ENCODE measurements around the gene C1orf74. TPM values are rescaled to one million over a fixed set of nuclear protein-coding genes. Genes with fewer than 3 reads are reported as not detected.

C1orf74 gene
- total RNA-seq, 1 experiment from 2014 or later = 5.7 TPM

DNA sequence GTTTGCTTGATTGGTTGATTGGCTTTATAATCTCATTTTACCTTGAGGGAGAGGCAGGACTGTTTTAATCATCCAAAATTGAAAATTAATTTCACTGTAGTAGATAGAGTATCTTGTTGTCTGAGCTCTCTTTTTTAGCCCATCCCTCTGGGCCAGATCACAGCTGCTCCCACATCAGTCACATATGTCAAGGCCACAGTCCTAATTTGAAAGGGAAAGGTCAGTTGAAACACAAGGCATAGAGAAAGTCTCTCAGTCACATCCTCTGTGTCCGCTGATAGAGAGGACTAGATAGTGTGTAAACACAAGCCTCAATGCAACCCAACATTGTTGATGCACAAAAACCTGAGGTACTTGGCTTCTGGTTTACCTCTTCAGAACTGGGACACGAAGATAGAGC is 6.8 kb downstream of the C1orf74 start:
- no peak overlapping the region for H2AFZ ChIP-seq (ENCODE audit: low read length)
- no peaks in the 10 kb centered on the region for H3K4me1 ChIP-seq (ENCODE audit: insufficient read depth, low read length)
- DNase-seq (no peak), ATAC-seq (no peak)
- H3K36me3 ChIP-seq (ENCODE audit: low read depth, low read length) = no peaks in the 10 kb centered on the region
- intact Hi-C loops (cut with micrococcal nuclease) = no loop called here
- BruUV-seq (replicated peaks) = no TSS peak
- H3K79me2 ChIP-seq (ENCODE audit: low read length) = peaks cover 3% of the 10 kb centered on the region; the same call in 1 of the 2 replicates
- no peak overlapping the region for H3K27ac ChIP-seq (ENCODE audit: low read length)
- no peaks in the 10 kb centered on the region for H3K27me3 ChIP-seq (ENCODE audit: low read length)
- TF ChIP-seq, protein P1, sequence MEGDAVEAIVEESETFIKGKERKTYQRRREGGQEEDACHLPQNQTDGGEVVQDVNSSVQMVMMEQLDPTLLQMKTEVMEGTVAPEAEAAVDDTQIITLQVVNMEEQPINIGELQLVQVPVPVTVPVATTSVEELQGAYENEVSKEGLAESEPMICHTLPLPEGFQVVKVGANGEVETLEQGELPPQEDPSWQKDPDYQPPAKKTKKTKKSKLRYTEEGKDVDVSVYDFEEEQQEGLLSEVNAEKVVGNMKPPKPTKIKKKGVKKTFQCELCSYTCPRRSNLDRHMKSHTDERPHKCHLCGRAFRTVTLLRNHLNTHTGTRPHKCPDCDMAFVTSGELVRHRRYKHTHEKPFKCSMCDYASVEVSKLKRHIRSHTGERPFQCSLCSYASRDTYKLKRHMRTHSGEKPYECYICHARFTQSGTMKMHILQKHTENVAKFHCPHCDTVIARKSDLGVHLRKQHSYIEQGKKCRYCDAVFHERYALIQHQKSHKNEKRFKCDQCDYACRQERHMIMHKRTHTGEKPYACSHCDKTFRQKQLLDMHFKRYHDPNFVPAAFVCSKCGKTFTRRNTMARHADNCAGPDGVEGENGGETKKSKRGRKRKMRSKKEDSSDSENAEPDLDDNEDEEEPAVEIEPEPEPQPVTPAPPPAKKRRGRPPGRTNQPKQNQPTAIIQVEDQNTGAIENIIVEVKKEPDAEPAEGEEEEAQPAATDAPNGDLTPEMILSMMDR (conservative IDR thresholded peaks at IDR 0.05; ENCODE audit: low read depth, low read length) = no peak
- no peak for TF ChIP-seq EZH2phosphoT487 (IDR thresholded peaks at IDR 0.05; ENCODE audit: borderline replicate concordance, low read length)
- TF ChIP-seq EZH2 (IDR thresholded peaks at IDR 0.05; ENCODE audit: low read length, unreplicated experiment) = no peak
- no peak overlapping the region for H3K4me2 ChIP-seq (ENCODE audit: low read length)
- ChIA-PET CTCF (interaction anchor here (0.8 kb wide), 1 partner anchor 29 kb away, joined by 4 read pairs; no protein-coding TSS in a partner anchor), POLR2A (ENCODE audit: unreplicated experiment) (no interaction called here)
- H4K20me1 ChIP-seq (ENCODE audit: low read length) = no peaks in the 10 kb centered on the region
- no peaks in the 10 kb centered on the region for H3K9me2 ChIP-seq (replicated peaks; ENCODE audit: low read length)
- no peak overlapping the region for H3K9ac ChIP-seq (ENCODE audit: low read length)
- H3K9me3 ChIP-seq (ENCODE audit: low read length) = no peaks in the 10 kb centered on the region
- no peak overlapping the region for H3K4me3 ChIP-seq (ENCODE audit: low read length)
- H3F3A ChIP-seq (ENCODE audit: low read length, unreplicated experiment) = no peaks in the 10 kb centered on the region

DNA sequence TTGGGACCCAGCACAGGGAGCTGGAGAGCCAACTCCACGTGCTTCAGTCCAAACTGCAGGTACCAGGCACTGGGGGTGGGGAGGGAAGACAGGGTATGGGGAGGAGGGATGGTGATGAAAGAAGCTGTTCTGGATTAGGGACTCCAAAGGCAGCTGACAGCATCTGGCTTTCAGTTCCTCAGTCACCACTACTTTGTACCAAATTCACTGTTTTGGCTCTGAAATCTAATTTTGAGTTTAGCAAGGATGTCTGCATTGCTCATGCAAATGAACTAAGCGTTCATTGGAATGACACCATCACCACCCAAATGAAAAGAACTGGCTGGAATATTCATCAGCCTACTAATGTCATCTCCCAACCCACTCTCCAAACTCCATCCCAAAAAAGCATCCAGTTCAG is 8.7 kb downstream of the C1orf74 start:
- H2AFZ ChIP-seq (ENCODE audit: low read length) = no peak overlapping the region
- H3K4me1 ChIP-seq (ENCODE audit: insufficient read depth, low read length) = no peaks in the 10 kb centered on the region
- ATAC-seq = no peak
- no peak overlapping the region for H3K27ac ChIP-seq (ENCODE audit: low read length)
- TF ChIP-seq, protein P1 (conservative IDR thresholded peaks at IDR 0.05; ENCODE audit: low read depth, low read length) = no peak
- TF ChIP-seq EZH2phosphoT487 (IDR thresholded peaks at IDR 0.05; ENCODE audit: borderline replicate concordance, low read length) = no peak
- intact Hi-C loops (cut with micrococcal nuclease) = no loop called here
- ChIA-PET POLR2A (ENCODE audit: unreplicated experiment) (interaction anchor here (0.6 to 1.0 kb wide), 2 partner anchors 9 to 30 kb away, joined by 3 to 8 read pairs; partner anchors contain the start of genes C1orf74 and IRF6), CTCF (no interaction called here)
- no peaks in the 10 kb centered on the region for H4K20me1 ChIP-seq (ENCODE audit: low read length)
- H3K27me3 ChIP-seq (ENCODE audit: low read length) = no peaks in the 10 kb centered on the region
- no peak overlapping the region for H3K4me2 ChIP-seq (ENCODE audit: low read length)
- H3K9ac ChIP-seq (ENCODE audit: low read length) = no peak overlapping the region
- H3K4me3 ChIP-seq (ENCODE audit: low read length) = no peak overlapping the region
- no peaks in the 10 kb centered on the region for H3K36me3 ChIP-seq (ENCODE audit: low read depth, low read length)
- no peak for DNase-seq
- no peaks in the 10 kb centered on the region for H3K9me2 ChIP-seq (replicated peaks; ENCODE audit: low read length)
- H3K79me2 ChIP-seq (ENCODE audit: low read length) = no peaks in the 10 kb centered on the region
- no peaks in the 10 kb centered on the region for H3F3A ChIP-seq (ENCODE audit: low read length, unreplicated experiment)
- no peaks in the 10 kb centered on the region for H3K9me3 ChIP-seq (ENCODE audit: low read length)
- BruUV-seq (replicated peaks) = no TSS peak

DNA sequence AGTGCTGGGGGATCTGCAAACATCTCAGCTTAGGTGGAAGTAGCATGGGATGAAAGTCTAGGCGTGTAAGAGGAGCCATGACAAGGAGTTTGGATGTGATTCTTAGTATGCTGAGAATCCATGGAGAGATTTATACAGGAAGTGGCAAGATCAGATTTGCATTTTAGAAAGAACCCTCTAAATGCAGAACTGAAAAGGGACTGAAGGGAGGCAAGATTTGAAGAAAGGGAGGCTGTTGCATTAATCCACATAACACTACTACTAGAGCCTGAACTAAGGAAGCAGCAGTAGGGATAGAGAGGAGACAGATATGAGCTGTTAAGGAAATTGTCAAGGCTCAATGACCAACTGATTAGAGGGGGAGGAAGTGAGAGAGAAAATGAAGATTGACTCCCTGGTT is 9.8 kb downstream of the C1orf74 start:
- intact Hi-C loops (cut with micrococcal nuclease) = no loop called here
- no peaks in the 10 kb centered on the region for H3K79me2 ChIP-seq (ENCODE audit: low read length)
- DNase-seq (no peak), ATAC-seq (no peak)
- H3K27ac ChIP-seq (ENCODE audit: low read length) = no peak overlapping the region
- TF ChIP-seq EZH2 (IDR thresholded peaks at IDR 0.05; ENCODE audit: low read length, unreplicated experiment) (no peak), EZH2phosphoT487 (IDR thresholded peaks at IDR 0.05; ENCODE audit: borderline replicate concordance, low read length) (no peak)
- TF ChIP-seq, protein P1 (conservative IDR thresholded peaks at IDR 0.05; ENCODE audit: low read depth, low read length) = no peak
- H2AFZ ChIP-seq (ENCODE audit: low read length) = no peak overlapping the region
- H3K4me1 ChIP-seq (ENCODE audit: insufficient read depth, low read length) = peaks cover 3% of the 10 kb centered on the region
- no peaks in the 10 kb centered on the region for H4K20me1 ChIP-seq (ENCODE audit: low read length)
- no peaks in the 10 kb centered on the region for H3K9me2 ChIP-seq (replicated peaks; ENCODE audit: low read length)
- no peak overlapping the region for H3K4me2 ChIP-seq (ENCODE audit: low read length)
- H3K9ac ChIP-seq (ENCODE audit: low read length) = no peak overlapping the region
- BruUV-seq (replicated peaks) = no TSS peak
- H3K4me3 ChIP-seq (ENCODE audit: low read length) = no peak overlapping the region
- H3K9me3 ChIP-seq (ENCODE audit: low read length) = no peaks in the 10 kb centered on the region
- H3K36me3 ChIP-seq (ENCODE audit: low read depth, low read length) = no peaks in the 10 kb centered on the region
- H3F3A ChIP-seq (ENCODE audit: low read length, unreplicated experiment) = no peaks in the 10 kb centered on the region
- ChIA-PET CTCF (no interaction called here), POLR2A (ENCODE audit: unreplicated experiment) (no interaction called here)
- no peaks in the 10 kb centered on the region for H3K27me3 ChIP-seq (ENCODE audit: low read length)

Measured in PC-3 (cell line).